Suprapubic skin (tissue), 4 donors: ENCODE results near the gene PHF3.

Experiments used
- CTCF ChIP-seq, 2 donors: fragments of 200-600 bp in 1 of 2; fragments of 450-650 bp in 1 of 2; sonication (generic) in 1 of 2; IDR thresholded peaks; one replicate each; pipeline ENCODE4 v1.5.1; 2016 to 2019; ENCODE audit warnings: antibody characterized with exemption in 2 of 2, mild to moderate bottlenecking in 1 of 2, moderate library complexity in 1 of 2
- EP300 ChIP-seq: sonication (generic); formaldehyde crosslinking; IDR thresholded peaks from one replicate; pipeline ENCODE4 v1.6.1; 2017; ENCODE audit warnings: antibody characterized with exemption
- POLR2AphosphoS5 ChIP-seq, 3 donors: sonication (generic); formaldehyde crosslinking; IDR thresholded peaks; one replicate each; pipeline ENCODE4 v1.6.1; 2017; ENCODE audit warnings: antibody characterized with exemption in 3 of 3

- no peak for TF ChIP-seq POLR2AphosphoS5 (IDR thresholded peaks at IDR 0.05)
- no peak for TF ChIP-seq CTCF (IDR thresholded peaks at IDR 0.05)
- TF ChIP-seq EP300, result no peak
Observed at GRCh38 chr6:63635215-63635587, 401 bp upstream of the PHF3 start.
